Measurements from ENCODE around the gene DMRTC2. TPM values are rescaled to one million over a fixed set of nuclear protein-coding genes. Genes with fewer than 3 reads are reported as not detected.

DMRTC2 gene
- total RNA-seq, 2 donors from 2014 or later: 9.6 TPM; not detected in 1

DNA sequence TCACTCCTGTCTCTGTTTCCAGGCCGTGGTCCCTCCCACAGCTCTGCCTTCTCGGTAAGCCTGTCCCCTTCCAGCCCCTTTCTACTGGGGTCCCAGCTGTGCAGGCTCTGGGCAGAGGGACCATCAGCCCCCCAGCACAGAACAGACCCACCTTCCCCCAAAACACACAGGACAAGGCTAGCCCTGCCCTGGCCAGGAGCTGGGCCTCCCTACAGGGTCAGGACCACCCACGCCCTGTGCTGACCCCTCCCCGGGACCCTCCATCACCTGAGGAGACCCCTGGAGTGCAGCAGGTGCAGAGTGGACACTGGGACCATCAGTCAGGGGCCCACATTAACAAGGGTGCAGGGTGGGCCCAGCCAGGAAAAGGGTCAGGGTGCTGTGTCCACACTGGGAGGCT lies 34.5 kb upstream of the DMRTC2 start:
- no peak for DNase-seq (ENCODE audit: low spot score)
- intact Hi-C loops (cut with DNase I): no loop called here
- Histone ChIP-seq H3K36me3 (no peaks in the 10 kb centered on the region), H3K9me3 (no peaks in the 10 kb centered on the region), H3K4me3 (no peak overlapping the region), H3K27ac (no peak overlapping the region), H3K4me1 (replicated peaks) (no peaks in the 10 kb centered on the region), H3K27me3 (replicated peaks; ENCODE audit: insufficient read depth) (no peaks in the 10 kb centered on the region)
- WGBS: 74% methylated on average over 4 of the region's 4 CpGs
- TF ChIP-seq POLR2AphosphoS5 (IDR thresholded peaks at IDR 0.05): no peak
- TF ChIP-seq, protein P1, sequence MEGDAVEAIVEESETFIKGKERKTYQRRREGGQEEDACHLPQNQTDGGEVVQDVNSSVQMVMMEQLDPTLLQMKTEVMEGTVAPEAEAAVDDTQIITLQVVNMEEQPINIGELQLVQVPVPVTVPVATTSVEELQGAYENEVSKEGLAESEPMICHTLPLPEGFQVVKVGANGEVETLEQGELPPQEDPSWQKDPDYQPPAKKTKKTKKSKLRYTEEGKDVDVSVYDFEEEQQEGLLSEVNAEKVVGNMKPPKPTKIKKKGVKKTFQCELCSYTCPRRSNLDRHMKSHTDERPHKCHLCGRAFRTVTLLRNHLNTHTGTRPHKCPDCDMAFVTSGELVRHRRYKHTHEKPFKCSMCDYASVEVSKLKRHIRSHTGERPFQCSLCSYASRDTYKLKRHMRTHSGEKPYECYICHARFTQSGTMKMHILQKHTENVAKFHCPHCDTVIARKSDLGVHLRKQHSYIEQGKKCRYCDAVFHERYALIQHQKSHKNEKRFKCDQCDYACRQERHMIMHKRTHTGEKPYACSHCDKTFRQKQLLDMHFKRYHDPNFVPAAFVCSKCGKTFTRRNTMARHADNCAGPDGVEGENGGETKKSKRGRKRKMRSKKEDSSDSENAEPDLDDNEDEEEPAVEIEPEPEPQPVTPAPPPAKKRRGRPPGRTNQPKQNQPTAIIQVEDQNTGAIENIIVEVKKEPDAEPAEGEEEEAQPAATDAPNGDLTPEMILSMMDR (IDR thresholded peaks at IDR 0.05): no peak
- no peak for TF ChIP-seq POLR2A (IDR thresholded peaks at IDR 0.05)

DNA sequence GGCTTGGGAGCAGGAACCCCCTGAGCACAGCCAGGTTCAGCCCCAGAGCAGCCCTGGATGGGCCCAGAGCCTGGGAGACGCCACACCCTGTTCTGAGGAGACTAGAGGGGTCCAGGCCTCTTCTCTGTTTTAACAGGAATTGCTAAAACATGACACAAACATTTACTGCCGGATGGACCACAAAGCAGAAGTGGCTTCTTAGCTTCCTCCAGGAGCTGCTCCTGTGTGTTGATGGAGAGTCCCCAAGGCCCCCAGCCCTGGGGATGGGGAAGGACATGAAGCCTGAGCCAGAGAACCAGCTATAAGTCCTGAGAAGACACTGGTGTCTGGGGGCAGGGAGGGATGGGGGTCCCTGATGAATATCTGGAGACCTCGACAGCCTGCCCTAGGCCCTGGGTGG lies 33.8 kb upstream of the DMRTC2 start:
- no peaks in the 10 kb centered on the region for H3K27me3 ChIP-seq (replicated peaks; ENCODE audit: insufficient read depth)
- 65% methylated on average over 3 of the region's 3 CpGs for WGBS
- H3K36me3 ChIP-seq: no peaks in the 10 kb centered on the region
- no peak for DNase-seq (ENCODE audit: low spot score)
- no peak overlapping the region for H3K27ac ChIP-seq
- no peaks in the 10 kb centered on the region for H3K4me1 ChIP-seq (replicated peaks)
- TF ChIP-seq POLR2AphosphoS5 (IDR thresholded peaks at IDR 0.05) (no peak), POLR2A (IDR thresholded peaks at IDR 0.05) (no peak)
- TF ChIP-seq, protein P1 (IDR thresholded peaks at IDR 0.05): no peak
- no peak overlapping the region for H3K4me3 ChIP-seq
- H3K9me3 ChIP-seq: no peaks in the 10 kb centered on the region
- intact Hi-C loops (cut with DNase I): no loop called here

DNA sequence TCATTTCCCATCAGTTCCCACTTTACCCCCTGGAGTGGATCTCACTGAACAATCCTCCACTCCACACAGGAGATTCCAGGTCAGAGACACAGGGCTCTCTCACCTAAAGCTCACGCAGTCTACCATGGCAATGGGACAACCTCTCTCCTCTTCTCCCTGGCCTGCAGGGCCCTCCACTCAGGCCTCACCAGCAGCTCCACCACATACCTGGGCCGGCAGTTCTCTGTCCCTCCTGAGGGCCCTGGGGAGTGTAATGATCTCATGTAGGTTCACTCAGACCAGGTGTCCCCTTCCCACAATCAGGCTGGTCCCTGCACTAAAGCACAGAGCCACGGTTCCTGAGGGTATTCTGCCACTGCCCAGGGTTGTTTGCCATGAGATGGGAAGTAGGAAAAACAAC lies 32.9 kb upstream of the DMRTC2 start:
- no peak for DNase-seq (ENCODE audit: low spot score)
- H3K27ac ChIP-seq: no peak overlapping the region
- intact Hi-C loops (cut with DNase I): no loop called here
- no peaks in the 10 kb centered on the region for H3K36me3 ChIP-seq
- WGBS: 79% methylated on average over 3 of the region's 3 CpGs
- H3K9me3 ChIP-seq: no peaks in the 10 kb centered on the region
- H3K4me1 ChIP-seq (replicated peaks): no peaks in the 10 kb centered on the region
- TF ChIP-seq POLR2A (IDR thresholded peaks at IDR 0.05): no peak
- TF ChIP-seq, protein P1 (IDR thresholded peaks at IDR 0.05): no peak
- no peak for TF ChIP-seq POLR2AphosphoS5 (IDR thresholded peaks at IDR 0.05)
- no peak overlapping the region for H3K4me3 ChIP-seq
- no peaks in the 10 kb centered on the region for H3K27me3 ChIP-seq (replicated peaks; ENCODE audit: insufficient read depth)

DNA sequence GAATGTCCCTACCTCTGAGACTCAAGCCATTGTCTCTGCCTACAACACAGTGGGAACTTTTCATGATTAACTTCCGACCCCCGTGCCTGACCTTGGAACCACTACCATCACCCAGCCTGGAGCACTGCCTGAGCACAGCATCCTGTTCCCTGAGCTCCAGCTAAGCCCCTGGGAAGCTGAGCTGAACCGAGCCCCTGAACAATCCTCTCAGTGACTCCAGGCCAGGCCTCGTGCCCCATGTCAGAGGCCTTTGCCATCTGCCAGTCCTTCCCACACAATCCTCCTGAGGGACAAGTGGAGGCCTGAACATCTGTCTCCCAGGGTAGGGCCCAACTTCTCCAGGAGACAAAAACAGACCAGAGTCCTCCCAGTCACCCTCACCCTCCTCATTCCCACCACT lies 30.9 kb upstream of the DMRTC2 start:
- Histone ChIP-seq H3K4me3 (no peak overlapping the region), H3K27me3 (replicated peaks; ENCODE audit: insufficient read depth) (no peaks in the 10 kb centered on the region), H3K9me3 (no peaks in the 10 kb centered on the region), H3K27ac (no peak overlapping the region), H3K36me3 (no peaks in the 10 kb centered on the region), H3K4me1 (replicated peaks) (no peaks in the 10 kb centered on the region)
- no peak for DNase-seq (ENCODE audit: low spot score)
- intact Hi-C loops (cut with DNase I): no loop called here
- TF ChIP-seq, protein P1 (IDR thresholded peaks at IDR 0.05): no peak
- TF ChIP-seq POLR2A (IDR thresholded peaks at IDR 0.05) (no peak), POLR2AphosphoS5 (IDR thresholded peaks at IDR 0.05) (no peak)
- 73% methylated on average over 4 of the region's 4 CpGs for WGBS

DNA sequence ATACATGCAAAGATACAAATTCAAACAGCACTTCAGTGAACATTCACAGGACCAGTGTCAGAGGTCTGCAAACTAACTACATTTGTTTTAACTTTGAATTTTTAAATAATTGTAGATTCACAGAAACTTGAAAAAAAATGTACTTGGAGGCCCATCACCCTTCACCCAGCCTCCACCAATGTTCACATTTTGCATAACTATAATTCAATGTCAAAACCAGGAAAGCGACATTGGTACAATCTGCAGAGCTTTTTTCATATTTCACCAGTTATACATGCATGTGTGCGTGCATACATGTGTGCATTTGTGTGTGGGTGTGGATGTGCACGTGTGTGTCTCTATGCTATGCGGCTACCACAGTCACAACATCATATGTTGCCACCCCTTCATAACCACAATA lies 29.5 kb upstream of the DMRTC2 start:
- intact Hi-C loops (cut with DNase I): no loop called here
- WGBS: 70% methylated on average over 4 of the region's 4 CpGs
- TF ChIP-seq, protein P1 (IDR thresholded peaks at IDR 0.05): no peak
- no peak for TF ChIP-seq POLR2A (IDR thresholded peaks at IDR 0.05)
- TF ChIP-seq POLR2AphosphoS5 (IDR thresholded peaks at IDR 0.05): no peak
- no peak for DNase-seq (ENCODE audit: low spot score)
- Histone ChIP-seq H3K4me1 (replicated peaks) (no peaks in the 10 kb centered on the region), H3K27me3 (replicated peaks; ENCODE audit: insufficient read depth) (no peaks in the 10 kb centered on the region), H3K4me3 (no peak overlapping the region), H3K9me3 (no peaks in the 10 kb centered on the region), H3K36me3 (no peaks in the 10 kb centered on the region), H3K27ac (no peak overlapping the region)
